ENCODE measurements around the gene NECTIN3. TPM values are rescaled to one million over a fixed set of nuclear protein-coding genes. Genes with fewer than 3 reads are reported as not detected.

The NECTIN3 gene
- total RNA-seq, 1 donor from 2014 or later = 22.9 TPM

GRCh38 chr3:111112913-111113312 is 41.3 kb downstream of the NECTIN3 start:
- Histone ChIP-seq H3K4me3 (ENCODE audit: low read depth, low read length) (no peak overlapping the region), H3K27me3 (ENCODE audit: control insufficient read depth, insufficient read depth, low read length) (no peaks in the 10 kb centered on the region), H3K36me3 (ENCODE audit: control insufficient read depth, insufficient read depth, low read length) (no peaks in the 10 kb centered on the region)
- no peak for DNase-seq (ENCODE audit: low read depth)
- TF ChIP-seq, protein P1, sequence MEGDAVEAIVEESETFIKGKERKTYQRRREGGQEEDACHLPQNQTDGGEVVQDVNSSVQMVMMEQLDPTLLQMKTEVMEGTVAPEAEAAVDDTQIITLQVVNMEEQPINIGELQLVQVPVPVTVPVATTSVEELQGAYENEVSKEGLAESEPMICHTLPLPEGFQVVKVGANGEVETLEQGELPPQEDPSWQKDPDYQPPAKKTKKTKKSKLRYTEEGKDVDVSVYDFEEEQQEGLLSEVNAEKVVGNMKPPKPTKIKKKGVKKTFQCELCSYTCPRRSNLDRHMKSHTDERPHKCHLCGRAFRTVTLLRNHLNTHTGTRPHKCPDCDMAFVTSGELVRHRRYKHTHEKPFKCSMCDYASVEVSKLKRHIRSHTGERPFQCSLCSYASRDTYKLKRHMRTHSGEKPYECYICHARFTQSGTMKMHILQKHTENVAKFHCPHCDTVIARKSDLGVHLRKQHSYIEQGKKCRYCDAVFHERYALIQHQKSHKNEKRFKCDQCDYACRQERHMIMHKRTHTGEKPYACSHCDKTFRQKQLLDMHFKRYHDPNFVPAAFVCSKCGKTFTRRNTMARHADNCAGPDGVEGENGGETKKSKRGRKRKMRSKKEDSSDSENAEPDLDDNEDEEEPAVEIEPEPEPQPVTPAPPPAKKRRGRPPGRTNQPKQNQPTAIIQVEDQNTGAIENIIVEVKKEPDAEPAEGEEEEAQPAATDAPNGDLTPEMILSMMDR (IDR thresholded peaks at IDR 0.05; ENCODE audit: insufficient read depth, low read length, poor library complexity, severe bottlenecking) = no peak

DNA sequence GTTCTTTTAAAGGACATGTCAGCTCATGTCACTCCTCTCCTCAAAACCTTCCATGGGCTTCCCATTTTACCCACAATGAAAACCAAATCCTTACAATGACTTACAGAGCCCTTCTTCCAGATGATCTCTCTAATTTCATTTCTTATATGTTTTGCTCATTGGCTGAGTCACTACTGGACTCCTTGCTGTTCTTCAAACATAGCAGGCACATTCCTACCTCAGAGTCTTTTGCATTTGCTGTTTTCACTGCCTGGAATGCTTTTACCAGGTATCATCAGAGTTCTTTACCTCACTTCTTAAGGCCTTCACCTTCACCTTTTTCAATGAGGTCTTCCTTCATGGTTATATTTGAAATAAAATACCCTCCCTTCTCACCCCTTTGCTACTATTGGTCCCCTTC is 57.3 kb downstream of the NECTIN3 start:
- TF ChIP-seq, protein P1 (IDR thresholded peaks at IDR 0.05; ENCODE audit: insufficient read depth, low read length, poor library complexity, severe bottlenecking) = no peak
- no peaks in the 10 kb centered on the region for H3K27me3 ChIP-seq (ENCODE audit: control insufficient read depth, insufficient read depth, low read length)
- H3K36me3 ChIP-seq (ENCODE audit: control insufficient read depth, insufficient read depth, low read length) = no peaks in the 10 kb centered on the region
- H3K4me3 ChIP-seq (ENCODE audit: low read depth, low read length) = no peak overlapping the region
- no peak for DNase-seq (ENCODE audit: low read depth)

DNA sequence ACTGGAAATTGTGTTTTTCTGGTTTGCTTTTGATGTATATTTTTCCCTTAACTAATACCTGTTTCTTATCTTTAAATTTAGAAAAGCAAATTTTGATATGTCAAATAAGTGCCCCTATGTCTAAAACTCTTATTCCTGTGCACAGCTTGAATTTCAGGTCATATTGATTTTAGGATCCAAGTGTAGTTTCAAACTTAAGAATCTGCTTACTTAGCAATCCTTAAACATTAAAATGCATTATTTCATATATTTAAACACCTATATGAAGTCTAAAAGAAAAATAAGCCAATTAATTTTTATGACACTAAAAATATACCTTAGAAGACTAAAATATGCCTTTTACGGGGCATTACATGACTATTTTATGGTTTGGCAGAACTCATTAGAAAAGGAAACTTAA is 59.2 kb downstream of the NECTIN3 start:
- Histone ChIP-seq H3K4me3 (ENCODE audit: low read depth, low read length) (no peak overlapping the region), H3K27me3 (ENCODE audit: control insufficient read depth, insufficient read depth, low read length) (no peaks in the 10 kb centered on the region), H3K36me3 (ENCODE audit: control insufficient read depth, insufficient read depth, low read length) (no peaks in the 10 kb centered on the region)
- TF ChIP-seq, protein P1 (IDR thresholded peaks at IDR 0.05; ENCODE audit: insufficient read depth, low read length, poor library complexity, severe bottlenecking) = no peak
- DNase-seq (ENCODE audit: low read depth) = no peak

DNA sequence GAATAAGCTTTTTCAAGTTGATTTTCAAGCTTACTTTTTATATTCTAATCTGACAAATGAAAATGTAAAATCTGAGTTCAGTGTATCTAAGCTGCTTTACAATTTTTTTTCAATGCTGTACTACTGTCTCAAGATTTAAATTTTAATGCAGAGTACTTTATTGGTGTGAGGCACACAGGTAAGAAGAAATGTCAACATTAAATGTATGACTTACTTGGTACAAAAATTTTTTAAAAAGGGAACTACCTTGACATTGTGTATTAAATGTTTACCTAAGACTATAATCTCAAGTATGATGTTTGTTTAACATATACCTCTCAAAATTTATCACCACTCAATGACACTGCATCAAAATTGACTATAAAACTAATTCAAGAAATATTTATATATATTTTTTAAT is 62.7 kb downstream of the NECTIN3 start:
- no peak for DNase-seq (ENCODE audit: low read depth)
- Histone ChIP-seq H3K4me3 (ENCODE audit: low read depth, low read length) (no peak overlapping the region), H3K36me3 (ENCODE audit: control insufficient read depth, insufficient read depth, low read length) (no peaks in the 10 kb centered on the region), H3K27me3 (ENCODE audit: control insufficient read depth, insufficient read depth, low read length) (no peaks in the 10 kb centered on the region)
- TF ChIP-seq, protein P1 (IDR thresholded peaks at IDR 0.05; ENCODE audit: insufficient read depth, low read length, poor library complexity, severe bottlenecking) = no peak

GRCh38 chr3:111151438-111151837 is 79.8 kb downstream of the NECTIN3 start:
- peak; percentile 47 for DNase-seq (ENCODE audit: low read depth)
- Histone ChIP-seq H3K36me3 (ENCODE audit: control insufficient read depth, insufficient read depth, low read length) (no peaks in the 10 kb centered on the region), H3K4me3 (ENCODE audit: low read depth, low read length) (no peak overlapping the region), H3K27me3 (ENCODE audit: control insufficient read depth, insufficient read depth, low read length) (no peaks in the 10 kb centered on the region)
- TF ChIP-seq, protein P1 (IDR thresholded peaks at IDR 0.05; ENCODE audit: insufficient read depth, low read length, poor library complexity, severe bottlenecking) = no peak

GRCh38 chr3:111152496-111152895 is 80.9 kb downstream of the NECTIN3 start:
- TF ChIP-seq, protein P1 (IDR thresholded peaks at IDR 0.05; ENCODE audit: insufficient read depth, low read length, poor library complexity, severe bottlenecking) = no peak
- Histone ChIP-seq H3K36me3 (ENCODE audit: control insufficient read depth, insufficient read depth, low read length) (no peaks in the 10 kb centered on the region), H3K27me3 (ENCODE audit: control insufficient read depth, insufficient read depth, low read length) (no peaks in the 10 kb centered on the region), H3K4me3 (ENCODE audit: low read depth, low read length) (no peak overlapping the region)
- DNase-seq (ENCODE audit: low read depth) = no peak
